ENCODE results near the gene IRS1.

Gene IRS1

DNA sequence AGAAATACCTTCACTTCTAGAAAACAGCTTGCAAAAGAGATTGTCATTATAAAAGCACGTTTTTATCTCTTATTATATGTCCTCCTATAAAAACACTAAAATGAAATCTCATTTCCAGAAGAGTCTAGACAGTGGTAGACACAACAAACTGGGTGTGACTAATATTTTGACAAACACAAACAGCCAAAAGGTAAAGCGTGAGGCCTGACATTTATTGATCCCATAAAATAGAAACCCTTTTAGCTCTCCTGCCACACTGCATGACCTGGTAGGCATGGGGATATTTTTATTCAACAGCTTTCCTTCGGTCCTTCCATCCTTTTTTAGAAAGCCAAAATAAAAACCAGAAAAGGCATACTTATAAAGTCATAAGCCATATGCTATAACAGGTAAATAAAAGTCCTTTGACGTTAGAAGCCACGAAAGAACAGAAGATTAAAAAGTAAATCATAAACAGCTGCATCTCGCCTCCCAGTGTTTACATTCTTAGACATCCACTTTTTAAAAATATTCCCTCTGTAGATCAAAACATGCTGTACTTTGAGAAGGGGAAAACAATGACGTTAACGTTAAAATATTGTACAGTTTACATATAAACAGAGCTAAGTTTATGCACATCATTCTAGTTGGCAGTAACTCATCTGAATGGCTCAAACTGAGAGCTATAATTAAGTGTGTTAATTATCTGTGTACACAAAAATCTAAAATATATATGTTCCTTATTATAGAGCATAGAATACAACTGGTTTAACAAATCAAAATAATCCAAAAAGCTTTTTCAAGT, 44.6 kb downstream of the IRS1 start:
- DNase-seq: no peak

DNA sequence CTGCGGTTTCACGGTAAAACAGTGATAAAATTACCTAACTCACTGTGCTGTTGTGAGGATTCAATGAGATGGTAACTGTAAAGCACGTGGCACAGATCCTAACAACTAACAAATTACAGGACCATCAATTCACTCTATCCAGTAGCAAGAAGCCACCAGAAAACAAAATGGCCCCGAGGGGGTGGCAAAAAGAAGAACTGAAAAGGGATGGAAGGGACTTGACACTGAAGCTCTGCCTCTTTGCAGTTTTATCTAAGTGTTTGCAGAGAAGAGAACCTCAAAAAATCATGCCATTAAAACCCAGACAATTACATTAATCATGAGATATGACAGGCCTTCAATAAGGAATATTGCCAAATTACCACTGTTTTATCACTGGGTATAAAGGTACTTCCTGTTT, 46.7 kb downstream of the IRS1 start:
- DNase-seq: no peak

DNA sequence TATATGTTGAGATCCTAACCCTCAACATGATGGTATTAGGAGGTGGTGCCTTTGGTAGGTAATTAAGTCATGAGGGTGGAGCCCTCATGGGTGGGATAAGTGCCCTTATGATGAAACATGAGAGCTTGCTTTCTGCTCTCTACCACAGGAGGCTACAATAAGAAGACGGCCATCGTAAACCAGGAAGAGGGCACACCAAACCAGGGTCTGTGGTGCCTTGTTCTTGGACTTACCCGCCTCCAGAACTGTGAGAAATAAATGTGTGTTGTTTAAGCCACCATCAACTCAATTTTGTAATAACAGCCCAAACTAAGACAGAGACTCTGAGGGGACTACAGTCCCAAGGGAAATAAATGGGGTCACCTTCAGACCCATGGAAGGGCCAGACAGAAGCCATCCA, 52.3 kb downstream of the IRS1 start:
- DNase-seq: no peak

DNA sequence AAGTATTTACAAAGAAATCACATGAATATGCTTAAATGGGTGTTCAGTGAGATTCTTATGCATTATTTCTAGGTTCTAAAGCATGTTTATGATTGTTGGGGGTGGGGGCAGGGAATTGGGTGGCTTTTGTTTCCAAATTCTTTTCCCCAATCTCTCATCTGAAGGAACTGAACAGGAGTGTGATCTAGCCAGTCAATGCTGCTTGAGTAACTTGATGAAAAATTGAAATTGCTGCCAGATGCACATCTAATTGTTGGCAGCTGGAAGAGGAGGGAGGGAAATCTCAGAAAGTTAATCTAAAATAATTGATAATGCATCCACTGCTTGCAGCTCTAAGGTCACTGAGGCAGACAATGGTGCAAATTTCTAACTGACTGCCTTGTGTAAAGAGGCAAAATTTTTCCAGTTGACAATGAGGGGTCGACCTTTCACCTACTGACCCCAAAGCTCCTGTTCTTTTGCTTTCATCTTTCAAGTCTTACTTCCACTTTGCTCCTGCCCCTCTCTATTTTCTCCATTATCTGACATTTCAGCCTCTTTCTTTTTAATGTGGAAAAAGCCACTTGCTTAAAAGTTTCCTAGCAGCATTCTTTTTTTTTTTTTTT, 53.3 kb downstream of the IRS1 start:
- DNase-seq: no peak

DNA sequence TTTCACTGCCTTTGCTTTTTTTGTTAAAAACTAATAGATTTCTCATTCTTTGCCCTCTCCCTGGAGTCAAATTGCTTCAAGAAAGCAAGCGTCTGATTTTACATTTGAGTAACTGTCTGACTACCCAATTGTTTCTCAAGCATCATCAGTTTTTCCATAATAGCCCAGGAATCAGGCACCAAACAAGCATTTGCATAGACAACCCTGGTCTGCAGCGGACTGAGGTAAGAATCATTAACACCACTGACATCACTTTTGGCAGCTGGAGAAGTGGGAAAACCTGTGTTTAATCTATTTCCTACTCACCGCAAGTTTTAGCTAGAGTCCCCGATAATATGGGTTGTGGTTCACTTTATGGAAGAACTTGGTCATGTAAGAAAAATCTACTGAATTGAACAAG, 55.7 kb downstream of the IRS1 start:
- DNase-seq: no peak

DNA sequence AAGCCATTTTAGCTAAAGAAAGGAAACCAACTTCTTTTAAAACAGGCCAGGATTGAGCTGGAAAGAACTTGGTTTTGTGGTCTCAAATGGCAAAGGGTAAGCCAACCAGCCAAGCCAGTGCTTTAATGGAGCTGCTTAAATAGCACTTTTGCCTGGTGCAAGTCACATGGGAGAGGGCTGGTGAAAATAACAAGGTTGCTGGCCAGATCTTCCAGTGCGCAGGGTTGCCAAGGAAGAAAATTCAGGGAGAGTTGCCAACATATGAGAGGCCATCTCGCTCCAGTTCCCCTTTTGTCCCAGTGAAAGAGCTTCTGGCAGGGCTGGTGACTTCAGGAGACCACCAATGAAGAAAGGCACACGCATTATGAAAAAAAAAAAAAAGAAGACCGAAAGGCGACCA, 57.3 kb downstream of the IRS1 start:
- DNase-seq: no peak

DNA sequence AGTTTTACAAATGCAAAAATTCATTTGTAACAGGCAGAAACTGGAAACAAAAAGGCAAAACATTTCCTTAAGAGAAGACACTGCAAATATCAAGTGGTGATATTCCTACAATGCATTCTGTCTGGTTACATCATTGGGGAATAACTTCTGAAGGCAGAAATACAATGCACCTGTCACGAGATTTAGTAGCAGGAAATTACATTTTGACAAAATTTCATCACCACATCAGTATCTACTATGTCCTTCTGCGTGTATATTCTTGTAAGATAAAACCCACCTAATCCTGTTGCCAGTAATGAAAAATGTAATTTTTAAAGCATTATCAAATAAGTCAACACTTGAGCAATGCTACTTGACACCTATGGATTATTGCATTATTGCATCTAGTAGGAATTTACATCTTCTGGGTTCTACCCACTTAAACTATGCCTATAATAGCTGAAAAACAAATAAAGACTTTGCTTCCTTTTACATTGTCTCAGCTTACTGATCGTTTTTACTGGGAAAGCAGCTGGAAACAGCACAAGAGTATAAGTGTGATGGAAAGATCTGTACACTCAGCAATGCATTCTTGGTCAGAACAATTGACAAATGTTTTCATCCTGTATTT, 59.5 kb downstream of the IRS1 start:
- no peak for DNase-seq

DNA sequence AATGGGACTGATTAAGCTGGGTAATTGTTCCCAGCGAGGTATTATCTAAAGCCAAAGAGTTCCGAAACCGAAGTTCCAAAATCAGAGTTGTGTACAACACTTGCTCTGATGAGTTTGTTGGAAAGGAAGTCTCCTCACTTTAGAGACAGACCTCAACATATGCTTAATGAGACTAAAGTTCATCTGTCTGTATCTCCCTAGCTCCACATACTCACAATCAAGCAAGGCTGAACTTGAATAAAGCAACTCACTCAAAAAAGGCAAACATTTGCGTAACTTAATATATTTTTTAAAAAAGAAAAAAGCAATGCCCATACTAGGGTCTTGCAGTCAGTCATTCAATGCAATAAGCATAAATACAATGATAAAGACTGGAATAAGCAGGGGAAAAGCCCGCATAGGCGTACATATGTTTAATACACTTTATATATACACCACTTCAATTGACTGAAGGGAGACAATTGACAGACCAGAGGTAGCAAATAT, 60.0 kb downstream of the IRS1 start:
- DNase-seq: no peak

DNA sequence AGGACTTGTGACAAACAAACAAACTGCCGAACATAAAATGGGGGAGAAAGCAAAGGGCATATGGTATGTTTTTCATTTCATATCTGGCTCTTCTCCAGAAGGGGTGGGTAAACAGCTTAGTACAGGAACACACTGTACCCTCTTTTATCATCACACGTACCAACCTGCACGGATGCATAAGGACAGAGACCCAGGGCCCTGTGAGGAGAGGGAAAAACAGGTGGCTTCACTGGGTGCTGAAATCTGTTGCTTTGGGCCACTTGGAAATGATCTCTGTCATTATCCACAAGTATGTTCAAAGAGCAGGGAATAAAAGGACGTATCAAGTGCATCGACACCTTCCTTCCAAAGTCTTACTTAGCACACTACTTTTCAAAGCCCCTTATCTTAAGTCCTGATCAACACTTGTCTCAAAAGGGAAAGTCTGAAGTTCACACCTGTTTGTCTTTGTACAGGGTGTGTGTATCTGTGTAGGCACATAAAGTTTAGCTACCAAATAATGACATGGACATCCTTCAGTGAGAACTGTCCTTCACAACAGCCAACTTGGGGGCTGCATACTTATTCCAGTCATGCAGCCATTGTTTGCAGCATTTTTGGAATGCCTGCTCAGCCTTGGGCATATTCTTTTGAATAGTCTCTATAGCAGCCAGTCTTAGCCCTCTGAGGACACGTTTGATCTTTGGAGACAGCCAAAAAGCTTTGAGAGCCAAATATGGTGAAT, 60.6 kb downstream of the IRS1 start:
- DNase-seq: no peak

DNA sequence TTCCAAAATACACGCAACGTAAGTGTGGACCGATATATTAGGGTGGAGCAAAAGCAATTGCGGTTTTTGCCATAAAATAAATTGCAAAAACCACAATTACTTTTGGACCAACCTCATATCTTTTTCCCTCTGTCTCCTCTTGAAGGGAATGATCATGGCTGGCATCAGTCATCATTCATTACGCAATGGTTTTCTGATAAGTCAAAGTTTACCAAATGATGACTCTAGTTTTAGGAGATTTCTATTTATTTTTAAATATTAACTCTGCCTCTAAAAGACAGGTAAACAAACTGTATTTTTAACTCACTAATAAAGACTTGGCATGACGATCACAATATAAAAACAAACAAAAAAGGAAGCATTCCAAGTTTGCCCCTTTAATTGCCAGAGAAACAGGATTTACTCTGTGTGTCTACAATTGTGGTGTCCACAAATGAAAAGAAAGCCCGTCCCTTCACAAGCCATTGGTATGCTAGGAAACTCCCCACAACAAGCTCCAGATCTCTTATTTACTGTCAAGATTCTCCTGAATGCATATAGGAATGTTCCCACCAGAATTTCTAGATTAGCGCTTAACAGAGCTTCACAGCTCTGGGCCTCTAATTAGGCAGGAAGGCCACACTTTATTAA, 61.3 kb downstream of the IRS1 start:
- DNase-seq: no peak

DNA sequence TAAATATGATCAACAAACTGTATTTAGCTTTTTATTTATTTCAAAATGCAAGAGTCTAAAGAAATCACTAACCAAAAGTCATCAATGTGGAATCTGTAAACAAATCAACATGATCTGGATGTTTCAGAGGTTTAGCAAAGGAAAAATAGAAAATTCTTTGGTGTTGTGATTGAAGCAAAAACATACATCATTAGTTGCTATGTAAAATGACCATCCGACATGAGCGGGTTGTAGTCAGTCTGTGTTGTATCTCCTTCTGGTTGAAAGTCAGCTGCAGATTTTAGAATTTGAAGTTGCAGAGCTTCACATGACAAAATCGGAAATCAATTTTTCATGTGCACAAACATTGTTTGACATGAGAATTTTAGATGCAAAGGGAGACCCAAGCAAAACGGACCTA, 63.2 kb downstream of the IRS1 start:
- DNase-seq: no peak

DNA sequence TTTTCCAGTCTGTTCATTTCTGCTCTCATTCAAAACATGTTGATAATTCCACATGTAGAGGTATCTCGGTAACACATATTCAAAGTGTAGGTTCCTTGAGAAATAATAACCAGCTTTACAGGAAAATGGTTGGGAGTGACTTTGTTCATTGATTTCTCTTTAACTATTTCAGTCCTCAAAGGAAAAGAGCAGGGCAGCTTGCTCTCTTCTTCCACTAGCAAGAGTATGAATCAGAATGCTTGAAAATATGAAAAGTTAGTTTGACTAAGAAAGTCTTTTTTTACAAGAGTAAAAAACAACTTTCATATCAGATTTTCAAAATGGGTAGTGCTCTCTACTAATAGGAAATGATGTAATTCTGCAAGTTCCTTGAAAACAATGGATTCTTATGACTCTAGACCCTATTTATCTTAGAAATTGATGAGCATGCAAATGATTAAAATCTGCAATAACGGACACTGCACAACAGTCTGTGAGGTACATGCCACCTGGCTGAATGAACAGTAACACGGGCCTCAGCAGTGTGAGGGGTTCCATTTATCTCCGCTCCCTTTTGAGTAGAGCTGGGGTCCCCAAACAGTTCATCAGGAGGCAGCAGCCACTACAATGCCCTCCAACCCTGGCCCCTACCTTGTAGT, 65.6 kb downstream of the IRS1 start:
- DNase-seq: no peak

DNA sequence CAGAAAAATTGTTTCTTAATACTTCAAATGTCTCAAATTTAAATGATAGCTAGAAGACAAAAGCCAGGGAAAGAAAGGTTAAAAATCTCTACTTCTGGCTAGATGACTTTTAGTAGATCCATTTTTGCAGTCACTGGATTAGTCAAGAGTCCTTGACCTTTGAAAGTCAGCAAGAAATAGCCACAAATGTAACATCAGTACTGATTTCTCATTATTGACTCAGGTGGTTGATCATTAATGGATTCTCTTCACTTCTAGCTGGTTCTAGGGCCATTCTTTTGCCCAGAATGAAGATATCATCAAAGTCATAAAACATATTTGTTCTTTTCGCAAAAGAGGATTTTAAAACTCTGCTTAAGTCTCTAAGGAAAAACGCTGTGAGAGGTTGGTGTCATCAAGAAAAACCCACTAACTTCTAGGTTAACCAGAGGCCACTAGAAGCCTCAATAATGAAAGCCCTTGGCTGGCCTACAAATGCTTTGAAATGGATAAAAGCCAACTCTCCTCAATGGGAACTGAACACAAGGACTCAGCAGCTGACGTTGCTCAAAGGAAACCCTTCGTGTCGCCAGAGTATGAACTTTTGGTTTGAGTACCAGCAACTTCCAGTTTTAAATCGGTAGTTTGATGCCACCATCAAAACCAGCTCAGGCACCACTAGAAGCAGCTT, 66.3 kb downstream of the IRS1 start:
- no peak for DNase-seq

DNA sequence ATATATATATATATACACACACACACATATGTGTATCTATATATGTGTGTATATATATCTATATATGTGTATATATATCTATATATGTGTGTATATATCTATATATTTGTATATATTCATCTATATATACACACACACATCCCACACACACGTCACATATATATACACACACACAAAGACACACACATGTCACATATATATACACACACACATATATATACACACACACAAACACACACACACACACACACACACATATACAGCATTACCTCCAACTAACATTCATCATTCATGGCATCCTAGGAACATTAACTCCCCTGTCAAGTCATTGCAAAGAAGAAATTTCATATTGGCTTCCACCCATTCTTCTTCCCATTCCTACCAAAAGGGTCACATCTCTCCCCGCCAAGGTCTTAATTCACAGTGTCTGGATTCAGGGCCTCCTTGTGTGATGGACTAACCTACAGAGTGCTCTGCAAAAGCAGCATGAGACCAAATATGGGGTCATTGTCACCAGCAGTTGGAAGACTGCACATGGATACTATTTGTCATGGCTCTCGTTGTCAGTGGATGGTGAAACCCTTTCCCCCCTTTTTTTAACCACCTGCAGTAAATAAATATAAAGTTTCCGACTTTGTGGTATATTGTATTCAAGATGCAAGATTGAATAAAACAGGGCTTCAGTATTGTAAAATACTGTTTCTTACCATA, 67.0 kb downstream of the IRS1 start:
- no peak for DNase-seq

DNA sequence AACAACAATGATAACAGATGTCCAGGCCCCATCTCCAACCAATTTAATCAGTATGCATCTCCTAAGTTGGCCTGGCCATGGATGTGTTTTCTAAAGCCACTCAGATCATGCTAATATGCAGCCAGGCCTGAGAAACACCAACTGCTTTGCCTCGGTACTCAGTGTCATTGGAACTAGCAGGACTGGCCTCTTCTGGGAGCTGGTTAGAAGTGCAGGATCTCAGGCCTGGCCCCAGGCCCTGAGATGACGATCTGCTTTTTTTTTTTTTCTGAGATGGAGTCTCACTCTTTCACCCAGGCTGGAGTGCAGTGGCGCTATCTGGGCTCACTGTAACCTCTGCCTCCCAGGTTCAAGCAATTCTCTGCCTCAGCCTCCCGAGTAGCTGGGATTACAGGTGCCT, 69.1 kb downstream of the IRS1 start:
- DNase-seq: no peak

DNA sequence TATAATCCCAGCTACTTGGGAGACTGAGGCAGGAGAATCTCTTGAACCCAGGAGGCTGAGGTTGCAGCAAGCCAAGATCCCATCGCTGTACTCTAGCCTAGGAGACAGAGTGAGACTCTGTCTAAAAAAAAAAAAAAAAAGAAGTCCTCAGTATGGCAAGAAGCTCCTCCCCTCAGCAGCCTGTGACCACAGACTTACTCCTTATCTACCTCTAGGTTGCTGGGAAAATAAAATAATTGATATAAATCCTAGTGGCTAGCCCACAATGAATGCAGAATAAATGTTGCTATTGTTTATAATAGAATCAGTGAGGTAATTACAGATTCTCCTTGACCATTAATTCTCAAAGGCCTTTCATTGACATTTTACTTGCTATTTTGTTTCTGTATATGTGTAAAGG, 70.6 kb downstream of the IRS1 start:
- DNase-seq: no peak

DNA sequence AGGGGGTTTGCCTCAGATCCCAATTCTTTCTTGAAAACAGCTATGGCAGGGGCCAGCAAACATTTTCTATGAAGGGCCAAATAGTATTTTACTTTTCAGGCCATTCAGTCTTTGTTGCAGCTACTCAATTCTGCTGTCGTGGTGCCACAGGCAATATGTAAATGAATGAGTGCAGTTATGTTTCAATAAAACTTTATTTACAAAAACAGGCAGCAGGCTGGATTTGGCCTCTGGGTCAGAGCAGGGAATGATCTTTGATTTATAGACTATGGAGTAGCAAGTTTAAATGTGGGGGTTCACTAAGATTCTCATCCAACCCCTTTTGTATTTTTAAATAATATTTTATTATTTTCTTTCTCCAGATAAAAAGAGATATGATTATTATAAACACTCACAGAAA, 72.4 kb downstream of the IRS1 start:
- no peak for DNase-seq

DNA sequence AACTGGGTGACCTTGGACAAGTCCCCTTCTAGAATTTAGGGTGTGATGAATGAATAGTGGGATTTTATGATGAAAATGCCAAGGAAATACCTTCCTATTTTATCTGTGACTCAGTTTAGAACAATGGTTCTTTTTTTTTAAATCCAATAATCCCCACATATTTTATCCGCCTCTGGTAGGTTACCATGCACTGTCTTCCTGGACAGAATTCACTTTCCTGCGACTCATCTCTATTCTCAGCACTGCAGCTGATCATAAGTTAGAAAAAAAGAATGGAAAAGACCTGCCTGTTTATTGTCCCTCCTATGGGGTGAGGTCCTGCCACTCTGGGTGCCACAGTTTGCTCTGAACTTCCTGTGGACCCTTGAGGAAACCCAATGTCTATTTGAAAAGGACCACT, 73.1 kb downstream of the IRS1 start:
- no peak for DNase-seq

DNA sequence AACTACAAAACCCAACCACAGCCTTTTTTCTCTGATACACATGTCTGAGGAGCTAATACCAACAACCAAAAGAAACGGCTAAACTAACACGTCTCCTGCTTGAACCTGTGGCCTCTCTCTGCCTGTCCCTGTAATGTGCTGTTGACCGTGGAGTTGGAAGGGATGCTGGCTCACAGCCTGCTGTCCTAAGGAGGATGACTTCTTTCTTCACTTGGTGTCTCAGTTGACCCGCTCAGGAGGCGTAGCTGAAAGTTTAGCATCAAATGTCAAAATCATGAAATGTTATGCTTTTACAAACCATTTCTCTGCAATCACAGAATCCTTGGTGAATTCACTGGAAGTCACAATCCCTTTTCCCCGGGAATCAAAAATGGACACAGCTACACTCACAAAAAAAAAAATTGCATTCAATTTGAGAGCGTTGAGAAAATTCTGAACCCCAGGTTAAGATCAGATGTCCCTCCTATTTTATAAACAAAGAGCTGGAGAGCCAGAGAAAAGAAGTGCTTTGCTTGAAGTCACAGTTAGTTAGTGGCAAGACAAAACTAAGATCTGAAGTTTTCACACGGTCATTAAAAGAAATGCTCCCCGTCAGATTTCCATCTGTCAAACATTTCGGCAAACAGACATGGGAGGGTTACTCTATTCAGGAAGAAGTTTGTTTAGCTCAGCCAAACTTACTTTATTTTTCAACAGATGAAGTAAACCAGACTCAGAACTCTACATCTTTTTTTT, 74.3 kb downstream of the IRS1 start:
- DNase-seq: no peak

DNA sequence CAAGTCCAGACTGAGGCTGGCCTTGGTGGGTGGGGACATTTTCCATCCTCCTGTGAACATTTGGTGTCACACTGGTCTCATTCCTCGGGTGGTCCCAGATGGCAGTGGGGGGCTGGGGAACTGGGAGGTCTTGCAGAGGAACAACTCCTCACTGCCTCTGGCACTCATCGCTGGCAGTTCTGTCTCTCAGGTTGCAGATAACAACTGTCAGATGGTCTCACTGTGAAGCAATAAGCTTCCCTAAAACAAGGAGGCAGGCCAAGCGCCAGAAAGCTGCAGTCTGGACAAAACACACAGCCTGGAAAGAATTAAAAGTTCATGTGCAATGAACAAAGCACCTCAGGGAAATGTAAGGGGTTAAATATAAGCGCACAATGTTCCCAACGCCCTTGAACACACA, 78.1 kb downstream of the IRS1 start:
- DNase-seq: no peak

DNA sequence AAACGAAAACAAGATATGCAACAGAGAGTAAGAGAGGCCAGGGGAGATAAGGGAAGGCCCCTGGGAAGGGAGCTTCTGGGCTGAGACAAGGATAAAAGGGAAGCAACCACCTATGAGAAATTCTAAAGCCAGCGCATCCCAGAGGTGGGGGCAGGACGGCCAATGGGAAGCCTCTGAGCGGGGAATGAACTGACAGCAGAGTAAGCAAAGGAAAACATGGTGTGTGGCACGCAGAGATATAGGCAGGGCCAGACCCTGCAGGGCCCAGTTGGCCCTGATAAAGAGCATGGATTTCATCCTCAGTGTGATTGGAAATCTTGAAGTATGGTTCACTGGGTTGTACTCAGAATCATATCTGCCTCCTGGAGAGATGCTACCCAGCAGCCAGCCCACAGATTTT, 78.7 kb downstream of the IRS1 start:
- DNase-seq: no peak
